KMS-11 (cell line): Measurements from ENCODE around the gene ATP9B.

ENCODE experiments used
- H2AFZ ChIP-seq: fragments of 200-600 bp; sonication (generic); 2 replicates; pipeline ENCODE4 v1.6.1; 2016; ENCODE audit warnings: antibody characterized with exemption, mixed run types, low read depth
- H3K27ac ChIP-seq: fragments of 200-600 bp; sonication (generic); 2 replicates; pipeline ENCODE4 v1.6.1; 2016; ENCODE audit warnings: mild to moderate bottlenecking, mixed run types
- H3K27me3 ChIP-seq: fragments of 200-600 bp; sonication (generic); 2 replicates; pipeline ENCODE4 v1.6.1; 2017; ENCODE audit warnings: mild to moderate bottlenecking, low read depth, mixed run types, moderate library complexity; ENCODE audit not compliant: insufficient read depth
- H3K36me3 ChIP-seq: fragments of 200-600 bp; sonication (generic); 2 replicates; pipeline ENCODE4 v1.6.1; 2017; ENCODE audit warnings: mild to moderate bottlenecking, mixed run types; ENCODE audit not compliant: insufficient read depth
- H3K4me1 ChIP-seq: fragments of 200-600 bp; sonication (generic); 2 replicates; pipeline ENCODE4 v1.6.1; 2016; ENCODE audit warnings: mild to moderate bottlenecking, low read depth, mixed run types; ENCODE audit not compliant: poor library complexity, severe bottlenecking
- H3K4me2 ChIP-seq: fragments of 200-600 bp; sonication (generic); 2 replicates; pipeline ENCODE4 v1.7.0; 2016; ENCODE audit warnings: mild to moderate bottlenecking, mixed run types
- H3K4me3 ChIP-seq: fragments of 200-600 bp; sonication (generic); IDR thresholded peaks from 2 replicates; pipeline ENCODE4 v1.6.1; 2017; ENCODE audit warnings: low read depth, low read length, mixed read lengths; ENCODE audit not compliant: insufficient read depth
- H3K79me2 ChIP-seq: fragments of 200-600 bp; sonication (generic); 2 replicates; pipeline ENCODE4 v1.6.1; 2016; ENCODE audit warnings: low read depth, mixed run types; ENCODE audit not compliant: insufficient read depth
- H3K9ac ChIP-seq: fragments of 200-600 bp; sonication (generic); 2 replicates; pipeline ENCODE4 v1.6.1; 2016; ENCODE audit warnings: mild to moderate bottlenecking, mixed run types
- H4K20me1 ChIP-seq: fragments of 200-600 bp; sonication (generic); 2 replicates; pipeline ENCODE4 v1.6.1; 2016; ENCODE audit warnings: mild to moderate bottlenecking, mixed run types; ENCODE audit not compliant: insufficient read depth
- CTCF ChIP-seq: fragments of 200-600 bp; sonication (generic); conservative IDR thresholded peaks from 2 replicates; pipeline ENCODE4 v1.6.1; 2017; ENCODE audit warnings: low read depth, mild to moderate bottlenecking, antibody characterized with exemption, low read length, moderate library complexity, mixed read lengths

The ATP9B gene

GRCh38 chr18:79345366-79345765 lies 276.2 kb downstream of the ATP9B start:
- Histone ChIP-seq H3K4me1 (no peaks in the 10 kb centered on the region), H3K4me2 (no peak overlapping the region), H4K20me1 (no peaks in the 10 kb centered on the region), H3K27me3 (no peaks in the 10 kb centered on the region), H3K27ac (no peak overlapping the region), H3K9ac (no peak overlapping the region), H2AFZ (no peak overlapping the region), H3K36me3 (peaks cover 5% of the 10 kb centered on the region; the same call in 1 of the 2 replicates), H3K4me3 (no peak overlapping the region), H3K79me2 (no peaks in the 10 kb centered on the region)
- TF ChIP-seq CTCF, result no peak

GRCh38 chr18:79345981-79346380 lies 276.8 kb downstream of the ATP9B start:
- peaks cover 5% of the 10 kb centered on the region; the same call in 1 of the 2 replicates for H3K36me3 ChIP-seq
- H3K27ac ChIP-seq, result no peak overlapping the region
- H3K9ac ChIP-seq, result no peak overlapping the region
- no peak for TF ChIP-seq CTCF
- no peaks in the 10 kb centered on the region for H3K4me1 ChIP-seq
- H4K20me1 ChIP-seq, result no peaks in the 10 kb centered on the region
- no peak overlapping the region for H3K4me2 ChIP-seq
- no peaks in the 10 kb centered on the region for H3K27me3 ChIP-seq
- no peaks in the 10 kb centered on the region for H3K79me2 ChIP-seq
- H2AFZ ChIP-seq, result no peak overlapping the region
- H3K4me3 ChIP-seq, result no peak overlapping the region

- Histone ChIP-seq H3K4me1 (no peaks in the 10 kb centered on the region), H3K36me3 (peaks cover 5% of the 10 kb centered on the region; the same call in 1 of the 2 replicates), H3K79me2 (no peaks in the 10 kb centered on the region), H3K27ac (no peak overlapping the region), H2AFZ (no peak overlapping the region), H3K9ac (no peak overlapping the region), H3K27me3 (no peaks in the 10 kb centered on the region), H4K20me1 (no peaks in the 10 kb centered on the region), H3K4me3 (no peak overlapping the region), H3K4me2 (no peak overlapping the region)
- TF ChIP-seq CTCF, result no peak
Observed at GRCh38 chr18:79348066-79348465, 278.9 kb downstream of the ATP9B start.

- no peak overlapping the region for H3K4me2 ChIP-seq
- no peaks in the 10 kb centered on the region for H3K36me3 ChIP-seq
- H3K27me3 ChIP-seq, result no peaks in the 10 kb centered on the region
- H3K27ac ChIP-seq, result no peak overlapping the region
- H3K4me3 ChIP-seq, result no peak overlapping the region
- H3K9ac ChIP-seq, result no peak overlapping the region
- H3K79me2 ChIP-seq, result no peaks in the 10 kb centered on the region
- no peaks in the 10 kb centered on the region for H4K20me1 ChIP-seq
- TF ChIP-seq CTCF, result no peak
- H2AFZ ChIP-seq, result no peak overlapping the region
- H3K4me1 ChIP-seq, result no peaks in the 10 kb centered on the region
Observed at GRCh38 chr18:79352432-79352831, 283.2 kb downstream of the ATP9B start.
